ENCODE data around the gene CFAP251.

The CFAP251 gene

GRCh38 chr12:121947981-121948380 is 29.6 kb downstream of the CFAP251 start:
- no peak for DNase-seq

GRCh38 chr12:121949648-121950397 is 31.4 kb downstream of the CFAP251 start:
- no peak for DNase-seq

- no peak for DNase-seq
Observed at GRCh38 chr12:121953117-121953692, 34.8 kb downstream of the CFAP251 start.

GRCh38 chr12:121953695-121954094 is 35.3 kb downstream of the CFAP251 start:
- no peak for DNase-seq

GRCh38 chr12:121955258-121956237 is 37.2 kb downstream of the CFAP251 start:
- DNase-seq: no peak

- no peak for DNase-seq
Observed at GRCh38 chr12:121957861-121958515, 39.6 kb downstream of the CFAP251 start.

GRCh38 chr12:121958541-121959240 is 40.3 kb downstream of the CFAP251 start:
- DNase-seq: no peak

- no peak for DNase-seq
Observed at GRCh38 chr12:121960541-121960940, 42.1 kb downstream of the CFAP251 start.

- no peak for DNase-seq
Observed at GRCh38 chr12:121961195-121961879, 42.9 kb downstream of the CFAP251 start.

- no peak for DNase-seq
Observed at GRCh38 chr12:121963341-121964018, 45.1 kb downstream of the CFAP251 start.

- no peak for DNase-seq
Observed at GRCh38 chr12:121964813-121965643, 46.6 kb downstream of the CFAP251 start.

GRCh38 chr12:121966959-121967358 is 48.6 kb downstream of the CFAP251 start:
- no peak for DNase-seq

- no peak for DNase-seq
Observed at GRCh38 chr12:121968876-121969275, 50.5 kb downstream of the CFAP251 start.

- no peak for DNase-seq
Observed at GRCh38 chr12:121969726-121970125, 51.3 kb downstream of the CFAP251 start.

GRCh38 chr12:121970581-121971300 is 52.3 kb downstream of the CFAP251 start:
- DNase-seq: no peak

GRCh38 chr12:121974026-121974985 is 55.9 kb downstream of the CFAP251 start:
- no peak for DNase-seq

GRCh38 chr12:121975021-121975420 is 56.6 kb downstream of the CFAP251 start:
- no peak for DNase-seq

- DNase-seq: no peak
Observed at GRCh38 chr12:121976950-121977349, 58.6 kb downstream of the CFAP251 start.

Data from stimulated activated CD4-positive, alpha-beta T cell treated with anti-CD3 and anti-CD28 coated beads, Interleukin-15, amount 100 ng/mL, for 24 hours (primary cell).